Daoy (cell line): Measurements from ENCODE around the gene BRPF1. TPM values are rescaled to one million over a fixed set of nuclear protein-coding genes. Genes with fewer than 3 reads are reported as not detected.
A peak's percentile ranks its signal among the peaks of the same experiment; 100 is the strongest.
"Not testable (repeated sequence)": the region's sequence is repeated elsewhere in the genome, so short reads cannot be mapped to it uniquely, and the experiment has no call there.

ENCODE experiments used
- DNase-seq: peaks from one replicate; pipeline ENCODE4 v3.0.0-alpha.2; 2015; ENCODE audit warnings: low read depth
- total RNA-seq: library from RNA; depleted of rRNA; stranded (reverse); fragments of >200 nt; shearing (Covaris generic); gene quantifications from 2 replicates; pipeline ENCODE4 v1.2.3, GENCODE V29; 2014

The BRPF1 gene
- total RNA-seq, 1 experiment from 2014 or later = 10.9 TPM

DNA sequence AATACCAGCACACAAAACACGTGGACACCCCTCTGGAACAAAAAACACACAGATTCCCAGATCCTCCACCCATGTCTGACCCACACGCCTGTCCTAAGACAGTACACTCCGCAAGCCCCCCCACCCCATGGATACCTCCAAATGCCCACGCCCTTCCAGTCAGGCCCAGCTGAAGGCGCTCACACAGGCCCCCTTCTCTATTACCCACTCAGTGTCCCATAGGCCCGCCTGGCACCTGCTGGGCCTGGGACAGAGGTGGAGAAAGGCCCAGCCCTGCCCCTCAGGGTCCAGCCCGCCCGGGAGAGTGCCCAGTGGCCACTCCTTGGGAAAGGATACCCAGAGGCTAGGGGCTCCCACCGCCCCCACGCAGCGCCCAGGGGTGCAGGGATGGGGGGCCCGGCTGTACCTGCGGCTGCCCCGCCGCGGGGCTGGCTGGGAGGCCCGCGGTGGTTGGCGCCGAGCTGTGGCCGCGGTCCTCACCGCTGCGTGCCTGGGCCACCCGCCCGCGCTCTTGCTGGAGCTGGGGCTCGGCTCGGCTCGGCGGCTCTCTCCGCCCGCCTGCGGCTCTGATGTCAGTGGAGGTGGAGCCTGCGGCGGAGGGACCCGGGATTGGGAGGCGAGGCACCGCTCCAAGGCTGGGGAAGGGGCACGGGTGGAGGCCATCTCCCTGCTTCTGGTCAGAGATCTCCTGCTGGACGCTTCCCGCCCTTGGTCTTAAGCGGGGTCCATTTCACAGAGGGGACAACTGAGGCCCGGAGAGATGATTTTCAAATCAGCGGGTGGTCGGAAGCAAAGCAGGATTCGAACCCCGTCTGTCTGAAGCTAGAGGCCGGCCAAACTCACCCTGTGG lies 38.1 kb downstream of the BRPF1 start, which contains the start of gene CAMK1:
CAMK1 (minus strand) TSS at position 522 of the 850 bp plus-strand sequence. CDS start 2,198 bp downstream, outside the sequence.
- peak; percentile 66 for DNase-seq

GRCh38 chr3:9770276-9770812 lies 38.8 kb downstream of the BRPF1 start:
- DNase-seq = no peak

- DNase-seq = not testable (repeated sequence)
Observed at GRCh38 chr3:9771007-9771406, 39.5 kb downstream of the BRPF1 start.

DNA sequence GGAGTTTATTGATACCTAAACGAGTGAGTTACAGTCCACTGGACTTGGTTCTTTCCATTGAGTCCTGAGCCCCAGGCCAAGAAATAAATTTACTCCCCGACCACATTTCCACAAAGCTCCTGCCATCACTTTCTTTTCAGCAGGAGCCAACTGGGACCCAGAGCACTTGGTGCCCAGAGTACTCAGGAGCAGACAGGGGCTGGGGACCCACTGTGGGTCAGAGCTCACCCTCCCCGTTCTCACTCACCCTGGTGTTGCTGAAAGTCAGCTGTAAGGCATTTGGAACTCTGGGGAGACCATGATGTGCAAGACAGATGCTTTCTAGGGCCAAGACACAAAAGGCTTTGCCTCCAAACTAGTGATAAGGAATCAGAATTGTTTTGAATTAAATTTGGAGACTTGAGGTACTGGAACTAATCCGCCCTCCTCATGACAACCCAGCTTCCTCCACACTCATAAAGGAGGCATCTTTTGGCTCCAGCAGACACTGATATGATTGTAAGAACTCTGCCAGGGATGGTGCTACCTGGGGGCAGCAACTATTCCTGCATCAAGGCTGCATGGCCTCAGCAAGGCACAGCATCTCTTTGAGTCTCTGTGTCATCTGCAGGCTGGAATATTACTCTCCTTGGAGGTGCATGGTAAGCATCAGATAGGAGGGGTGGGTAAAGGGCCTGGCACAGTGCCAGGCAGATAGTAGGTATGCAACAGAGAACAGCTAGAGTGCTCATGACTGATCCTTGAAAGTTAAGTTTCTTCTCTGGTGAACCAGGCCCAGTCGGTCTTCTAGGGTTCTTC lies 45.6 kb downstream of the BRPF1 start:
- DNase-seq = no peak

DNA sequence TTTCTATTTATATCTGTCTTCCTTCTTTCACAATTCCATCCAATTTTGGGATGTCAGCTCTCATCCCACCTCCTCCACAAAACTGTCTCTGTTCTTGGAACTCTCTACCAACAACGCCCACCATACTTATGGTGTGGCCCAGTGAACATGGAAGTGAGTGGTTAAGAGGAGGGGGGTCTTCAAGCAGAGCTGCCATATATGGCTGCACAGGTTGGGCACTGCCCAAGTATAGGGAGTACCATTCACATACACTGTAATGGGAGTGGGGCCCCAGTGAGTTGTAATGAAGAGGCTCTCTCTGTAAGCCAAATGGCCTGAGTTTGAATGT lies 46.1 kb downstream of the BRPF1 start:
- no peak for DNase-seq

DNA sequence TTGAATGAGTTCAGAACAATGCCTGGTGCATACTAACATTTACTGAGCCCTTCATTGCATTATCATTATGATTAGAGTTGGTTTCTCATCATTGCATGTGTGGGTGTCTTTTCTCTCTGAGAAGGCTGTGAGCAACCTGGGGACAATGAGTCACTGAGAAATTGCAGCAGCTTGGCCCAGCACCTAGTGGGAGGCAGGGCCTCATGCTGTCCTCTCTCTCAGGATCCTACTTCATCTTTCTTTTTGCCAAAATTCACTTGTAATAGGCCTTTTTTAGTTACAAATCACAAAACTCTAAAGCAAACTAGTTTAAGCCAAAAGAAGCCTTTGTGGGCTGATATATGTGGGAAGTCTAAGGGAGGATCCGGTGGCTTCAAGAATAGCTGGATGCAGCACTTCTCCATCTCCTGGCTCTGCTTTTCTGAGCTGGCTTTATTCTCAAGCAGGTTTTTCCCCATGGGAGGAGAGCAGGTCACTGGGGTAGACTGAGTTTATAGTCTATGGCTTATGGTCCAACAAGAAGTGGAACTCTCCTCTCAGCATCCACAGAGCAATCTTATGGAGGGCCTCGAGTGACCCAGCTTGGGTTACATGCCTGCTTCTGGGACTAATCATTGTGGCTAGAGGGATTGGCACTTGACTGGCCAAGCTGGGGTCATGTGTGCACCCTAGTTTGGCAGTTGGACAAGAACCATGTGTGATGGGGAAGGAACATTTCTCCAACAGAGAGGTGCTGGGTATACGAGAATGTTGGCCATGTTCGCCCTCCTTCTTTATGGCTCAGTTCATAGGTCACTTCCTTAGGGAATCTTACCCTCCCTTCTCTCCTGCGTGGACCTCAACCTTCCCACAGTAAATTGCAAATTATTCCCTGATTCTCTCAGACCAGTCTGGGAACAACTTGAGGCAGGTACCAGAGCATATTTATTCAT lies 46.9 kb downstream of the BRPF1 start:
- no peak for DNase-seq

GRCh38 chr3:9779075-9779593 lies 47.6 kb downstream of the BRPF1 start:
- no peak for DNase-seq

DNA sequence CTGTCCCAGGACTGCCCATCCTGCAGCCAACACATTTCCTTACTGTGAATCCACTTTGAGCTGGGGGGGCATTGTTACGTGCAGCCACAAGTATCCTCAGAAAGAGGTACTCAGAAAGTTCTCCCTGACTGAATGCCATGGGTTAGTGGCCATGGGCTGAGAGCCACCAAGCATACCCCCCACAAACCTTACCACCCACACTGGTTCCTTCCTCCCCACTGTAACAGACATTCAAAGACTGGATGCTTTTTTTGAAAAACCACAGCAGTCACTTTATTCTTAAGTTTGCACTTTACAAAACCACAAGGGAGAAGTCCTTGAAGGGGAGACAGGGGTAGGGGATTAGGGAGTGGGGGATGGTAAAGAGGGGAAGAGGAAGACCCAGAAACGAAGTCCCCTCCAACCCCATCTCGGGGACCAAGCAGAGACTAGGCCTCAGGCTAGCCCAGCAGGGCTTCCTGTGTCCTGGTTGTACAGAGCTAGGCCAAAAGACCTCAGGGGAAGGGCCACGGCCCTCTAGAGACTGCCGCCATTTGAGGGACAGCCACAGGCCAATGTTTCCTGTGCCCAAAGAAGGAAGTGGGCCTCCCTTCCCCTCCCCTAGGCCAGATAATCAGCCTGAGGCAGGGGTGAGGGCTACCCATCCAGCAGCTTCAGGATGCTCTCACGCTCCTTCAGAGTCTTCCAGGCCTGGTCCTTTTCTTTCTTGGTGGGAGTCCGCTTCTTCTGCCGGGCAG lies 48.4 kb downstream of the BRPF1 start:
- DNase-seq = no peak

- no peak for DNase-seq
Observed at GRCh38 chr3:9780458-9780812, 48.9 kb downstream of the BRPF1 start.

DNA sequence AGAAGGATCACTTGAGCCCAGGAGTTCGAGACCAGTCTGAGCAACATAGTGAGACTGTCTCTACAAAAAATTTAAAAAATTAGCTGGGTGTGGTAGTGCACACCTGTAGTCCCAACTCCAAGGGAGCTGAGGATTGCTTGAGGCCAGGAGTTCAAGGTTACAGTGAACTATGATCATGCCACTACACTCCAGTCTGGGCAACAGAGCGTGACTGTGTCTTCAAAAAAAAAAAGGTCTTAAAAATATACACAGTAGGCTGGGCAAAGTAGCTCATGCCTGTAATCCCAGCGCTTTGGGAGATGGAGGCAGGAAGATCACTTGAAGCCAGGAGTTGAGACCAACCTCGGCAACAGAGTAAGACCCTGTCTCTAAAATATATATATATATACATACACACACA lies 49.4 kb downstream of the BRPF1 start:
- no peak for DNase-seq

DNA sequence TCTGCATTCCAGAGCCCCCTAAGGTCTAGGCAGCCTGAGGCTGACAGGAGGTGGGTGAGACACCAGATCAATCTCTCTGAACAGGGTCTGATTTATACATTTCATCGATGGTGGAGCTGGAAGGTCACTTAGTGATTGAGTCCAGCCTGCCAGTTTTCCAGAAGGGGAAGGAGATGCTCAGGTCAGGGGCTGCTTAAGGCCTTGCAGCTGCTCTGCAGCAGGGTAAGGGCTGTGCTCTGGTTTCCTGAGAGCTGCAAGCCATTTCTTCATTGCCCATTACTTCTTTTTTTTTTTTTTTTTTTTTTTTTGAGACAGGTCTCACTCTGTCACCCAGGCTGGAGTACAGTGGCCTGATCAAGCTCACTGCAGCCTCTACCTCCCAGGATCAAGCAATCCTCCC lies 50.0 kb downstream of the BRPF1 start:
- DNase-seq = no peak

GRCh38 chr3:9781978-9782603 lies 50.6 kb downstream of the BRPF1 start:
- DNase-seq = no peak

DNA sequence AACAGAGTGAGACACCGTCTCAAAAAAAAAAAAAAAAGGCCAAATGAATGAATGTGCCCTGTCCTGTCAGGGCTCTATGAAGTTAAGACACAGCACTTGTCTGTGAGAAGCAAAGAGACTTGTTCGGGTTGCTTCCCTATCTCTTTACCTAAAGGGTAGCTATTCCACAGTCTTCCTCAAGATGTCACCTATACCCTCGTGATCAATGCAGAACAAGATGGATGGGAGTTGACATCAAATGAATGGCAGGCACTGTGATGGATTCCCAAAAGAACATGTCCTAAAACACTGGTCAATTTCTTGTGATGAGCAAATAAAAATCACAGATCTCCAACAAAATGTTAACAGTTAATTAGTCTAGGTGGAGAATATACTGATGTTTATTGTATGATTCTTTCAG lies 51.2 kb downstream of the BRPF1 start:
- no peak for DNase-seq

GRCh38 chr3:9783954-9784353 lies 52.4 kb downstream of the BRPF1 start:
- DNase-seq = no peak

GRCh38 chr3:9784965-9785364 lies 53.4 kb downstream of the BRPF1 start:
- no peak for DNase-seq

DNA sequence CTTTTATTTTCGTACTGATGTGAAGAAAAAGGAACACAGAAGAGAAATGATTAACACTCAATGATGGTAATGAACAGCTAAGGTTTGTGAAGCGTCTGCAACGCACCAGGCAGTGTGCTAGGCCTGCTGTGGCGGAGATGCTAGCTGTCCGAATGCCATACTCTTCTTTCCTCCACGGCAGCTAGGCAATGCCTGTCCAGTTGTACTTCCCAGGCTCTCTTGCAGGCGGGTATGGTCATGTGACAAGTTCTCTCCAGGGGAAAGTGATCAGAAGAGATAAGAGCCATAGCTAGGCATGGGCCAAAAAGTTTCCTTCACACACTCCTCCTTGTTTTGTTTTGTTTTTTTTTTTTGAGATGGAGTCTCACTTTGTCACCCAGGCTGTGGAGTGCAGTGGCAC lies 54.1 kb downstream of the BRPF1 start:
- no peak for DNase-seq

GRCh38 chr3:9786209-9786739 lies 54.7 kb downstream of the BRPF1 start:
- no peak for DNase-seq

GRCh38 chr3:9786825-9787669 lies 55.5 kb downstream of the BRPF1 start:
- no peak for DNase-seq

GRCh38 chr3:9787714-9788113 lies 56.2 kb downstream of the BRPF1 start:
- DNase-seq = no peak
